ENCODE results near the gene RCOR3. TPM values are rescaled to one million over a fixed set of nuclear protein-coding genes. Genes with fewer than 3 reads are reported as not detected.

The RCOR3 gene
- total and polyA plus RNA-seq, 11 donors = 25.3 to 60.1 (median 42.7) TPM

- Histone ChIP-seq H3K36me3 (peaks cover 0 to 70% (median 47%) of the 10 kb centered on the region in 9 donors), H3K4me1 (peaks cover 0 to 22% (median 10%) of the 10 kb centered on the region in 12 donors), H3K27ac (peak overlapping the region in 4 of 12 donors; percentile 3 to 39 (median 9)), H3K4me3 (no peak overlapping the region), H3K9me3 (no peaks in the 10 kb centered on the region), H3K27me3 (no peaks in the 10 kb centered on the region)
- intact Hi-C loops (cut with DNase I) = loop anchor here in 1 of 10 donors (5.0 kb wide), 1 partner anchor 42 kb away; no protein-coding TSS in a partner anchor
- ATAC-seq (peak; percentile 38 to 79 (median 77)), DNase-seq (no peak)
- TF ChIP-seq POLR2A (IDR thresholded peaks at IDR 0.05) (no peak), CTCF (IDR thresholded peaks at IDR 0.05) (no peak)
- WGBS, 4 donors = 16 to 35% (median 24%) methylated on average over 3 of the region's 3 CpGs
These were observed 50.5 kb downstream of the RCOR3 start for GRCh38 chr1:211309617-211310016.

DNA sequence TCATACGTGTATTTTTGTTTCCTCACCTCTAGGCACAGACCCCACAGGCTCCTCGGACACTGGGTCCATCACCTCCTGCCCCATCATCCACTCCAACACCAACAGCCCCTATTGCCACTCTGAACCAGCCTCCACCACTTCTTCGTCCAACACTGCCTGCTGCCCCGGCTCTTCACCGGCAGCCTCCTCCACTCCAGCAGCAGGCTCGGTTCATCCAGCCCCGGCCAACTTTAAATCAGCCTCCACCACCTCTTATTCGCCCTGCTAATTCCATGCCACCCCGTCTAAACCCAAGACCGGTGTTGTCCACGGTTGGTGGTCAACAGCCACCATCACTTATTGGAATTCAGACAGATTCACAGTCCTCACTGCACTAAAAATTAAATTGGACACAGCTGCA is 54.2 kb downstream of the RCOR3 start:
- Histone ChIP-seq H3K27me3 (no peaks in the 10 kb centered on the region), H3K4me3 (no peak overlapping the region), H3K36me3 (peaks cover 0 to 75% (median 56%) of the 10 kb centered on the region in 9 donors), H3K27ac (no peak overlapping the region), H3K9me3 (no peaks in the 10 kb centered on the region), H3K4me1 (peaks cover 0 to 15% (median 9%) of the 10 kb centered on the region in 12 donors)
- 93 to 96% (median 94%) methylated on average over 11 of the region's 11 CpGs for WGBS, 4 donors
- TF ChIP-seq CTCF (IDR thresholded peaks at IDR 0.05) (no peak), POLR2A (IDR thresholded peaks at IDR 0.05) (no peak)
- ATAC-seq (peak in 1 of 4 donors; percentile 22), DNase-seq (no peak)
- intact Hi-C loops (cut with DNase I) = no loop called here

GRCh38 chr1:211318576-211319280 is 59.6 kb downstream of the RCOR3 start:
- no peak overlapping the region for H3K4me3 ChIP-seq
- no peak for DNase-seq
- ATAC-seq = peak in 2 of 4 donors; percentile 15 to 39
- no peak for TF ChIP-seq POLR2A (IDR thresholded peaks at IDR 0.05)
- no peak for TF ChIP-seq CTCF (IDR thresholded peaks at IDR 0.05)
- intact Hi-C loops (cut with DNase I) = no loop called here
- H3K27me3 ChIP-seq = no peaks in the 10 kb centered on the region
- no peaks in the 10 kb centered on the region for H3K9me3 ChIP-seq
- no peaks in the 10 kb centered on the region for H3K4me1 ChIP-seq
- H3K36me3 ChIP-seq = peaks cover 0 to 42% (median 35%) of the 10 kb centered on the region in 9 donors
- no peak overlapping the region for H3K27ac ChIP-seq

- no peak for DNase-seq
These were observed 60.7 kb downstream of the RCOR3 start for GRCh38 chr1:211319892-211320291.

More at GRCh38 chr1:211319892-211320291, 60.7 kb downstream of the RCOR3 start:
- H3K36me3 ChIP-seq = peaks cover 0 to 30% (median 23%) of the 10 kb centered on the region in 9 donors
- intact Hi-C loops (cut with DNase I) = loop anchor here in 9 of 10 donors (5.0 to 10.0 kb wide), 6 partner anchors 65 to 337 kb away; no protein-coding TSS in a partner anchor
- H3K27ac ChIP-seq = no peak overlapping the region
- H3K9me3 ChIP-seq = no peaks in the 10 kb centered on the region
- H3K4me3 ChIP-seq = no peak overlapping the region
- no peak for ATAC-seq
- H3K4me1 ChIP-seq = no peaks in the 10 kb centered on the region
- no peak for TF ChIP-seq POLR2A (IDR thresholded peaks at IDR 0.05)
- no peak for TF ChIP-seq CTCF (IDR thresholded peaks at IDR 0.05)
- H3K27me3 ChIP-seq = no peaks in the 10 kb centered on the region
